Upper lobe of left lung (tissue), 4 donors: ENCODE data around the gene ATP11A.

Source experiments
- CTCF ChIP-seq, 6 experiments: fragments of 450-650 bp in 4 of 6; fragments of 200-600 bp in 2 of 6; sonication (generic) in 2 of 6; IDR thresholded peaks; one replicate each; pipeline ENCODE4 v1.5.1; 2016 to 2019; ENCODE audit warnings: antibody characterized with exemption in 6 of 6
- EP300 ChIP-seq, 4 donors: sonication (generic); formaldehyde crosslinking; IDR thresholded peaks; one replicate each; pipeline ENCODE4 v1.5.1; 2017; ENCODE audit warnings: antibody characterized with exemption in 4 of 4, control low read depth in 2 of 4
- POLR2A ChIP-seq, 4 donors: fragments of 450-650 bp; IDR thresholded peaks; one replicate each; pipeline ENCODE4 v1.5.1; 2016 to 2017; ENCODE audit warnings: antibody characterized with exemption in 4 of 4, mild to moderate bottlenecking in 2 of 4
- POLR2AphosphoS5 ChIP-seq, 2 donors: sonication (generic); formaldehyde crosslinking; IDR thresholded peaks; one replicate each; pipeline ENCODE4 v1.5.1; 2017; ENCODE audit warnings: antibody characterized with exemption in 2 of 2

DNA sequence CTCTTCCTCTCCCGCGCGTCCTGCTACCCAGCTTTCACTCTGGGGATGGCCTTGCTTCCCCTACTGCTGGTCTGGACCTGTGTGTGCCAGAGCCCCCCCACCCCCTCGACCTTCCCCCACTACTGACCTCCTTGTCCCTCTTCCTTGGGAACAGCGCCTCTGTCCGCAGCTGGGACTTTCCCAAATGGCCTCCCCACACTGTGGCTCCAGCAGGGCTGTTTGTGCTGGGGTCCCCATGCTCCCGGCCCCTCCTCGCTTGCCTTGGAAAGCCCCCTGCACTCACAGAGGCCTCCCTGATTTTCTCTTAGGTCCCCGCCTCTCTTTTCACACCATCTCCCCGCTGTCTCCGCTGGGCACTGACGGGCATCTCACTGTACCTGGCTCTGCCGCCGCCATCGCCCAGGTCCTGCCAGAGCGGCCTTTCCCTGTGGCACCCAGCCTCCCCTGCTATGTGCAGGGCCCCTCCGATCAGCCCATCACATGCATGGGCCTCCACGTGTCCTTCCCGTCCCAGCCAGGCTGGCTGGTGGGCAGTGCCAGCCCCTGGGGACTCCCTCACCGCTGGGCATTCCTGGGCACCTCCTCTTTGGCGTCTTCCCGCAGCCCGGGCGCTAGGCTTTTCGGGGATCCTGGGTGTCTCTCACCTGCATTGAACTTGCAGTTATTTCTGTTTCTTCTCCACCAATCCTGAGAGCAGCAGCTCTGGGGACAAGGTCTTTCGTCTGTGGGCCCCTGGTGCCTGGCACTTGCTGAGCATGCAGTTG lies 118.7 kb downstream of the ATP11A start:
- TF ChIP-seq CTCF (IDR thresholded peaks at IDR 0.05) = no peak
- TF ChIP-seq EP300 (IDR thresholded peaks at IDR 0.05) = no peak
- no peak for TF ChIP-seq POLR2A (IDR thresholded peaks at IDR 0.05)
- TF ChIP-seq POLR2AphosphoS5 (IDR thresholded peaks at IDR 0.05) = no peak
